HG03066 (cell line): ENCODE measurements around the gene CFB.
A peak's percentile ranks its signal among the peaks of the same experiment; 100 is the strongest.
"Not testable (repeated sequence)": the region's sequence is repeated elsewhere in the genome, so short reads cannot be mapped to it uniquely, and the experiment has no call there.

Experiments
- ATAC-seq: cut with Tn5 transposase; IDR thresholded peaks from one replicate; pipeline ENCODE4 v1.9.1; 2021; ENCODE audit warnings: low read depth; ENCODE audit not compliant: unreplicated experiment

CFB gene

GRCh38 chr6:31945507-31946369 lies at the start of gene CFB:
CFB (plus strand) TSS chr6:31946095; CDS start chr6:31946222, 127 bp downstream.
- no peak for ATAC-seq

GRCh38 chr6:31896493-31896855 lies 49.4 kb upstream of the CFB start:
- no peak for ATAC-seq

- ATAC-seq: no peak
These were observed 48.9 kb upstream of the CFB start for GRCh38 chr6:31896856-31897611.

- ATAC-seq: peak; percentile 47
These were observed 48.1 kb upstream of the CFB start, which contains the start of gene EHMT2 for GRCh38 chr6:31897612-31898382. EHMT2 (minus strand) TSS chr6:31897698; CDS start chr6:31897677, 21 bp downstream.

GRCh38 chr6:31898383-31899011 lies 47.4 kb upstream of the CFB start:
- ATAC-seq: no peak

- no peak for ATAC-seq
These were observed 46.7 kb upstream of the CFB start for GRCh38 chr6:31899215-31899614.

- ATAC-seq: no peak
These were observed 45.8 kb upstream of the CFB start for GRCh38 chr6:31899882-31900722.

GRCh38 chr6:31900917-31901414 lies 44.9 kb upstream of the CFB start:
- ATAC-seq: no peak

- no peak for ATAC-seq
These were observed 44.4 kb upstream of the CFB start for GRCh38 chr6:31901415-31901952.

- ATAC-seq: peak; percentile 44
These were observed 43.8 kb upstream of the CFB start, which contains the start of gene ZBTB12 for GRCh38 chr6:31901953-31902643. ZBTB12 (minus strand) TSS chr6:31902086; CDS start chr6:31901305, 781 bp downstream.

GRCh38 chr6:31903957-31904356 lies 41.9 kb upstream of the CFB start:
- ATAC-seq: no peak

- no peak for ATAC-seq
These were observed 40.9 kb upstream of the CFB start for GRCh38 chr6:31905041-31905440.

GRCh38 chr6:31906122-31906521 lies 39.8 kb upstream of the CFB start:
- ATAC-seq: no peak

- not testable (repeated sequence) for ATAC-seq
These were observed 39.2 kb upstream of the CFB start for GRCh38 chr6:31906727-31907126.

GRCh38 chr6:31907158-31907813 lies 38.6 kb upstream of the CFB start:
- ATAC-seq: no peak

GRCh38 chr6:31908255-31908654 lies 37.6 kb upstream of the CFB start:
- not testable (repeated sequence) for ATAC-seq

GRCh38 chr6:31908791-31909190 lies 37.1 kb upstream of the CFB start:
- ATAC-seq: no peak

GRCh38 chr6:31909298-31909697 lies 36.6 kb upstream of the CFB start:
- not testable (repeated sequence) for ATAC-seq
